ENCODE results near the gene CROCC2.

Gene CROCC2

DNA sequence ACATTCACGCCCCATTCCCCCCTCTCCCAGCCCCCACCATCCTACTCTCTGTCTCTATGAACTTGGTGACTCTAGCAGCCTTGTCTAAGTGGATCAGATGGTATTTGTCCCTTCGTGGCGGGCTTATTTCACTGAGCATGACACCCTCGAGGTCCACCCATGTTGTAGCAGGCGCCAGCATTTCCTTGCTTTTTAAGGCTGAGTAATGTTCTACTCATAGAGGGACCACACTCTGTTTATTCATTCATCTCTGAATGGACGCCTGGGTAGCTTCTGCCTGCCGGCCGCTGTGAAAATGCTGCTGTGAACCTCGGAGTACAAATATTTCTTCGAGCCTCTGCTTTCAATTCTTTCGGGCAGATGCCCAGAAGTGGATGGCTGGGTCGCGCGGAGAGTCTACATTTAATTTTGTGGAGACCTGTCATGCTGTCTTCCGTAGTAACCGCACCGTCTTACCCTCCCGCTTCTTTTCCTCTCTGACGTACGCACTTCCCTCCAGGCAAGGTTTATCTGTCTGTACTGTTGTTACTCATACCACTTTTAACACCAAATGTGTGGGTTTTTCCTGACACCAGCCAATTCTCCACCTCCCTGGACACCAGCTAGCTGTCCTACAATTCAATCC, 5.6 kb downstream of the CROCC2 start:
- DNase-seq: no peak

DNA sequence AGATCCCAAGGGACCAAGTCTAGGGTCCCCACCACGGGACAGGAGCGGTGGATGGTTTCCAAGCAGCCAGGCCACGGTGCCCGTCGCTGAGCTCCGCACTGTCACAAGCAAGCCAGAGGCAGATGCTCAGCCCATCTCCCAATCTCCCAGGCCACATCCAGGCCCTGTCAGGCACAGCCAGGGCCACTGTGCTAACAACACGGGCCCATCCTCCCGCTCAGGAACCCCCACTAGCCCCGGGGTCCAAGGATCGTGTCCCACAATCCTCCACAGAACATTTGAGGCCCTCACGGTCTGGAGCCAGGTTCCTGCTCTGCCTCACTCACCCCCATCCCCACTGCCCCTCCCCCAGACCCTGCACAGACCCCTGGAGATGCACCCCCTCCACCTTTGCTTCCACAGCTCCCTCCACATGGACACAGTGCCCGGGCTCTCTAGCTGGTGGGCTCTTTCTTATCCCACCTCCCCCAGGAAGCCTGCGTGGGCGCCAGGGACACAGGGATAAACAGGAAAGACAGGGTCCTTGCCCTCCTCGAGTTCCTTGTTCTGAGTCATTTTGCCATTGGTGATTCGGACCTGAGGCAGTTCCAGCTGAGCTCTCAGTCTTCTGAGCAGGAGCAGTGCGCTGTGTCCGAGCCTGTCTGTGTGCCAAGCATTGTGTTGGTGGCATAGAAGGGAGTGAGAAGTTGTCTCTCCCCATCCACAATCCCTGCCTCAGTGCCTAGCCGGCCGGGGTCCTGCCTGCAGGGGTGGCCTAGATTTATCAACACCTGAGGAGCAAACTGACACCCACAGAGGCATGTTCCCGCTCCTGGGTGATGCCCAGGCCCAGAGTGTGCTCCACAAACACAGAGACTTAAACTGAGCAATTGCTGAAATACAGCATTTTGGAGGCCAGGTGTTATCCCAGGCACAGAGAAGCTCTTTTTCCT, 7.0 kb downstream of the CROCC2 start:
- DNase-seq: no peak

DNA sequence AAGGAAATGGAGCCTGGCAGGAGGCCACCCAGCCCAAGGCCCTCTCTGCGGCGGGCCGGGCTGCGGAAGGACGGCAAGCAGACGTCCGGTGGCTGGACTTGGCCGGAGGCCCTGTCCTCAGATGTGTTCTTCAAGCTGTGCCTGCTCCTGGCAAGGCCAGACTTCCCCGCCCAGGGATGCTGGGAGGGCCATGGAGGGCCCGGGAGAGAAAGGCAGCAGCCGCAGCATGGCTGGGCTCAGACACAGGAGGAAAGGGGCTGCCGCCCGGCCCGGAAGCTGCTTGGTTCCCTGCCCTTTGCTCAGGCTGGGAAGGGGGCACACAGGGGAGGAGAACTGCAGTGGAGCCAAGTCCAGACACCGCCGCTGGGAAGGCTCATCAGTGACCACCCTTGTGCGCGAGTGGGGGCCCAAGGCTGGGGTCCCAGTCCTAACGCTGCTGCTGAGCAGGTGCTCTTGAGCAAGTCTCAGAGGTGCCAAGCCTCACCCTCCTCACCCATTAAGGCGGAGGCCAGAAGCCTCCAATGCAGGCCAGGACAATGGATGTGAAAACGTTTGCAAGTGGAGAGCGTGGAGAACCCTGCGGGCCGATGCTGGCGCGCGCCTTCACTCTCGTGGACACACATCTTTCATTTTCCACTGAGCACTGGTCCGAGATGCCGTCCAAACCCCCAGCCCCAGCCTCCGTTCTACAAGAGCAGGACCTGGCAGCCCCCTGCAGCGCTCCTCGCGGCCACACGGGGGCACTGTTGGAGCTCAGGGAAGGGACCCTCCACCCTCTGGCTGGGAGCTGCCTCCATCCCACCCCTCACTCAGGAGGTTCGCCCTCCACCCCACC, 7.9 kb downstream of the CROCC2 start:
- DNase-seq: no peak

DNA sequence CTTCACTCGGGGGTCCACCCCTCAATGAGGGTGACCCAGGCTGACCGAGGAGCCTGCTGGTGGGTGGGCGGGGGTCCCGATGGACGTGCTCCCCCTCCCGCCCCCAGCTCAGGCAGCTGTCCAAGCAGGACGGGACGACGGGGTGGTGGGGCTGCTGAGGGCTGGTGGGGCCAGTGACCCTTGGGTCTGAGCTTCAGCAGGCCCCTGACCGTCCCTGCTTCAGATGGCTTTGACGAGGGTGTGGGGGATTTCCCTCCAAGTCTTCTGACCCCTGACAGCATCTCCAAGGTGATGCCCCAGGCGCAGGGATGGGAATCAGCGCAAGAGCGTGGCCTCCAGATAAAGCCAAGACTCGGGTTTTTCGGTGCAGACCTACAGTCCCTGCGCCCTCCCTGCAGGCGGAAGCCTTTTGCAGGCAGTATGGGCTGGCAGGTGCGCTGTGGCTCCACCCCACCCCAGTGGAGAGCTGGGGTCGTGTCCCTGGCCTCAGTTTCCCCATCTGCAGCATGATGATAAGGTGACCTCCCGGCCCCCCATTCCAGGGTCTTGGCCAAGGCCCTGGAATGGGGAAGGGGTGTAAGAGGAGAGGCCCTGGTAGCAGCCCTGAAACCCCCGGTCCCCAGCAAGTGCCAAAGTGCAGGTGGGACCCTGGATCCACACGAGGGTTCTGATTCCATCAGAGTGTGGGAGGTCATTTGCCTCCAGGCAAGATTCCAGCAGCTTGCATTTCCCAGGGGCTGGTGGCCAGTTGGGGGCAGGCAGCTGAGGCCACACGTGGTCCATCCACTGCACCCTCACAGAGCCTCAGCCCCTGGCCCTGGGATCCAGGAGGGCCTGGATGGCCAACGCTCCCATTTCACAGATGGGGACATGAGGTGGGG, 8.7 kb downstream of the CROCC2 start:
- DNase-seq: no peak

DNA sequence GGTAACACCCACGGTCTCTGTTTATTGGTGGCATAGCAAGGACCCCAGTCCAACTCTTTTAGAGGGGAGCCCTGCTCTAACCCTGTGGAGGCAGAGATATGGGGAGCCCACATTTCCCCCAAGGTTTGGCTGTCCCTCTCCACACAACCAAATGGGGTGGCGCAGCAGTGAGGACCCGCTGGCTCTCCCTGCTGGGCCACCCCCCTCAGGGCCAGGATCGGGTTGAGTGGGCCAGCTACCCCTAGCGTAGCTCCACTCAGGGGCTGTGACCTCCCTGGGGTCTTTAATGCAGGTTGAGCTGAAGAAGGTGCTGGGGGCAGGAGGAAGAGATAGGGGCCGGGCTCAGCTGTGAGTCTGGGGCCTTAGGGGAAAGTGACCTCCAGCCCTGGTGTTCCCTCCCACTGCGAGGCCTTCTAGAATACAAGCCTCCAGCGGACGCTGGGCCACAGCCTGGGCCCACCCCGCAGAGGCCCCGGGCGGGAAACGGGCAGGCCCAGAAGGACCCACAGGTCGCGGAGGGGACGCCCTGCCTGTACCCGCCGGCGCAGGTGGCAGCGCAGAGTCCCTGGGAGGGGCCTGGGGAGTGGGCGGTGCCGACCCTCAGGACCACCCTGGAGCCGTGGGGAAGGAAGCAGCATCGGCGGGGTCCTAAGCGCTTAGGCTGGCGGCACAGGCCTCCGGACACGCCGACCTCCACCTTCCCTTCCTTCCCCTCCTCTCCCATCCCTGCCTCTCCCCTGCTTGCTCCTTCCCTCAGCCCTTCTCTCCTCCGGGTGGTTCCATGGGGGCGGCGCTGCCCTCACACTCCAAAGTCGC, 9.6 kb downstream of the CROCC2 start:
- DNase-seq: no peak

DNA sequence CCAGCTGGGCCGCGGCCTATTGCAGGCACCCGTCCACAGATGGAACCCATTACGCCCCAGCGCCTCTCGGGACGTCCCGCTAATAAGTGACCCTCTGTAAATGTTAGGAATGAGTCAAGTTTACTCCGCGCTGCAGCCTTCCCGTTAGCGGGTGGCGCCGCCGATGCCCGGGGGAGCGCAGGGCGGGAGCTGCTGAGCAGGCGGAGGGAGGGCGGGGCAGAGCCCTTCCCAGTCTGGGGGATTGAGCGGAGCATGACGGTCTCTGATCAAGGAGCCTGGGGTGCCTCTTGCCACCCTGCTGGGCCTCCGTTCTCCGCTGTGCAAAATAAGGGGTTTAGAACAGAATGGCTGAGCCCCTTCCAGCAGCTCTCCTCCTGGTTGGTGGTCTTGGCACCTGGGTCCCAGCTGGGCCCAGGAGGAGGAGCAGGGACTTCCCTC, 10.5 kb downstream of the CROCC2 start:
- DNase-seq: no peak

DNA sequence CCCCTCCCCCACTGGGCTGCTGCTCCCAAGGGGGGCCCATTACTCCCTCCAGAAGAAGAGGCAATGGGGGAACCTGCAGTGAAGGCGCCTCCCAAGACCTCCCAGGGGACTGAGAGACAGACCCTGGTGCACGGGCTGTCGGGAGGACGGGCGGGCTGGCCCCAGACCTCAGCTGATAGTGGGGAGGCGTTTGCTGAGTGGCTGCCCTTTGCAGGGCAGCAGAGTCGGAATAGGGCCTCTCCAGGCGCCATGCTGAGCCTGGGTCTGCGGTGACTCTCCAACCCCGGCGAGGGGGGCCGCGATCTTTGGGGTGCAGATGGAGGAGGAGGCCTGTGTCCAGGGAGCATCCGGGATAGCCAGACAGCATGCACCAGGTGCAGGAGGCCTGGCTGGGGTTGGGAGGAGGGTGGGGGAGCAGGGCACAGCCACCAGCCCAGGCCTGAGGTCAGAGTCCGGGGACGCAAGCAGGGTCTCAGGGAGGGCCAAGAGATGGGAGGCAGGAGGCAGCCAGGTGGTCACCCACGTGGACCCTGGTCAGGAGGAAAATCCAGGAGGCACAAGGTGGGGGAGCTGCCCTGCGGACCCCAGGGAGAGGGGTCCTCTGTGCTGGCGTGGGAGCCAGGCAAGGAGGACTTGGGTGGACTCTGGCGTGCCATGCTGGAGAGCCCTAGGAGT, 11.0 kb downstream of the CROCC2 start:
- DNase-seq: no peak

DNA sequence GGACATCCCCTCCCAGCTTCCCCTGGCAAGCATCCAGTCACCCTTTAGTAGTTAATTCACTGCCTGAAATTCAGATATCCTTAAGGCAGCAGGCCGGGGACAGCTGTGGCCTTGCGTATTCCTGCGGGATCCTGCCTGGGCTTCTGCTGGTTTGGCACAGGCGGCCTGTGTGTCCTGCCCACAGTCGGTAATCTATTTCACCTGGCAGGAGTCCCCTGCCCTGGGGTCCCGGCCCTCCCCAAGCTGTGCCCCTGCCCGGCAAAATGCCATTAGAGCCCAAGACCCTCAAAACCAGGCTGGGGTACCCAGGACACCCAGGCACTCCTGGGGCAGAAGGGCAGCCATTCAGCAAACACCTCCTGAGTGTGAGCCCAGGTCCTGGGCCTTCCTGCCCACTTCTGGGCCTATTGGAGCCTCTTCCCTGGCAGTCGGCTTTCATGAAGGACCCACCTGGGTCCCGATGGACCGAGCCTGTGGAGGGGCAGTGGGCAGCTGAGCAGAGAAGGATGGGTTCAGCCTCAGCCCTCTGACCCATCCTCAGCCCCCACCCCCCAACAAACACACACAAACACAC, 11.6 kb downstream of the CROCC2 start:
- peak; percentile 1 for DNase-seq

DNA sequence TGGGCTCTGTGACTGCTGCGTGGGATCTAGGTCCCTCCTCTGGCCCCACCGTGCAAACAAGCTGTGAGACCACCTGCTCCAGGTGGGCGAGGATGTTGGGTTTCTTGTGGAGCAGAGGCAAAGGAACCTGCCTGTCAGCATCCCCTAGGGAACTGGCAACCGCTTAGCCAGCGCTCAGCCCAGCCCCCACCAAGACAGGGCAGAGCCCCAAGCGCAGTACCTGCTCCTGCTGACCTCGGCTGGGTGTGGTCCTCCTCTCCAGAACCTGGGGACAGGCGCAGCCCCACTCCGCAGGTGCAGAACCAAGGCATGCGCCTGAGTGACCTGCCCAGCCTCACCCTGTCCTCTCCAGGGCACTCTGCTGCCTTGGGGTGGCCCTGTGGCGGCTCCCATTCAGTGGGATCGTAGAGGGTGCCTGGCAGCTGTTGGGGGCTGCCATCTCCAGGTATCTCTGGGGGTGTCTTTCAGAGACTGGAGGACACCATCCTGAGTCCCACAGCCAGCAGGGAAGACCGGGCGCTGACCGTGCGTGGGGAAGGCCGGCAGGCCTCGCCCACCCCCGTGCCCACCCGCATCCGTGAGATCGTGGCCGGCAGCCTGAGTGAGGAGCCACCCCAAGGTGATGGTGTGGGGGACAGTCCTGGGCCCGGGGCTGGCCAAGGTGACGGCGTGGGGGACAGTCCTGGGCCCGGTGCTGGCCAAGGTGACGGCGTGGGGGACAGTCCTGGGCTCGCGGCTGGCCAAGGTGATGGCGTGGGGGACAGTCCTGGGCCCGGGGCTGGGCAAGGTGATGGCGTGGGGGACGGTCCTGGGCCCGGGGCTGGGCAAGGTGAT, 12.3 kb downstream of the CROCC2 start:
- peak; percentile 30 for DNase-seq

DNA sequence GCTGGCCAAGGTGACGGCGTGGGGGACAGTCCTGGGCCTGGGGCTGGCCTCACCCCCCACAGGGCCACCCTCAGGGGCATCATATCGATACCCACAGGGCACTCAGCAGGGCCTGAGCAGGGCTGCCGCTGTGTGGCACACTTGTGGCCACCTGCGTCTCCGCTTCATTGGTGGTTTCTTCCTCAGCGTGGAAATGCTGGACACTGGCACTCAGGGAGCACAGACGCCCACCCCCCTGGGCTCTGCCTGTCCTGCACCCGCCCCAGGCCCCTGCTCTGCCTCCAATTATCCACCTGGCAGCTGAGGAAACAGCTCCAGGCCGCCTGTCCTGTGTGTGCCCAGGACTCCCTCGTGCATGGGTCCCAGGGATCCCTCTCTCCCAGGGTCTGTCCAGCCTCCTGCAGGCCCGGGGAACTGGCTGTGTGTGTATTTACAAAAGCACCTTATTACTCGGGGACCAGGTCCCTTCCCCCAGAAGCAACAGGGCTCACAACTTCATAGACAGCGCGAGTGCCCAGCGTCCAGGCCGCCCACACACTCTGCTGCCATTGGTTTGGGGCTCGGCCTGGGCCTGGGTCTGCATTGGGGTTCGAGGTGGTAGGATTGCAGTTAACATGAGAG, 13.1 kb downstream of the CROCC2 start:
- DNase-seq: peak; percentile 2

DNA sequence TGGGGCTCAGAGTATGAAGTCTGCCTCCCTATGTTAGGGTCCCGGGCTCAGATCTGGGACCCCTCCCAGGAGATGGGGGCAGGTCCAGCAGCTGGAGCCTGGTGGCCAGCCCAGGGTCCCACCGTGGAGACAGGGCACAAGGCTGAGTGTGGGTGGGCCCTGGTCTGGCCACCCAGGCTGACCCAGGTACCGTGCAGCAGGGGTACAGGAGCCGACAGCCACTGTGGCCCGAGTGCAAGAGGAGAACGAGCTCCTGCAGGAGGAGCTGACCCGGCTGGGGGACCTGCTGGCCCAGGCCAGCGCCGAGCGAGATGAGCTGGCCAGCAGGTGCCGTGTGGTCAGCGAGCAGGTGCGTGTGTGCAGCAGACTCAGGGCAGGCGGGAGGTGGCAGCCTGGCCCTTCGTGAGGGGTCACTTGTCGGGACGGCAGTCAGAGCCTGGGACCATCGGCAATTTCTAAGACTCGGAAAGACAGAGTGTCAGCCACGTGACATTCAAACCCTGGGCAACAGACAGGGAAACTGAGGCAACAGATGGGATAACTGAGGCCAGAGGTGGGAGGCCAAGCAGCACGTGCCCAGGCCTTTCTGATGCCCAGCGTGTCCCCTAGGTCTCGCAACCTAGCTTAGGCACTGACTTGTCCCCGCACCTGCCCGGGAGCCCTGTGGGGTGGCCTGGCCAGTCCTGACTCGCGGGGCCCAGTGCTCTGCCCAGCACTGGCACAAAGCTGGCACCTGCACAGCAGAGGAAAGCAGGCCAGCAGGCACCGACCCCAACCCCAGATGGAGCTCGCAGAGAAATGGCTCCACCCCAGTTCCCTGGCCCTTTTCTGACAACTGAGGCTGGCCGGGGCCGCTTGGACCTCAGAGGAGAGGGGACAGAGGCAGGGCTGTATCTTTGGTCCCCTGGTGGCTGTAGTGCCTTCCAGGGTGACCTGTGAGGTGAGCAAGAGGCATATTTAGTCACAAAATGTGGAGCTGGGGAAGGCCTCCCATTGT, 13.9 kb downstream of the CROCC2 start:
- peak; percentile 0 for DNase-seq

DNA sequence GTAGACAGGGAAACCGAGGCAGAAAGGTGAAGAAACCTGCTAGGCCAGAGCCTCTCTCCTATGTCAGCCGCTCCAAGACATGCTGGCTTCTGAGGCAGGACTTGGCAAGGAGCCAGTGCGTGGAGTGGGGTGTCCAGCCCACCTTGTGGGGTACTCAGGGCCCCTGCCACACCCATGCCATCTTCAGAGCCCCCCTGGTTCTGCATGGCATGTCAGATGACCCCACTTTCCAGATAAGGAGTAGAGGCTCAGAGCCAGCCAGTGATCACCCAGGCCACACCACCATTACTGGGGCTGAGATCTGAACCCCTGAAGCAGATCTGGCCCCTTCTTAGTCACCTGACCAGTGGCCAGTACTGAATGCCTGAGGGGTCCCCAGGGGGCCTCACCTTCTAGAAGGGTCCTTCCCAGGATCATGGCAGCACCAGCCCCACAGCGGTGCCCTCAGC, 14.7 kb downstream of the CROCC2 start:
- DNase-seq: no peak

DNA sequence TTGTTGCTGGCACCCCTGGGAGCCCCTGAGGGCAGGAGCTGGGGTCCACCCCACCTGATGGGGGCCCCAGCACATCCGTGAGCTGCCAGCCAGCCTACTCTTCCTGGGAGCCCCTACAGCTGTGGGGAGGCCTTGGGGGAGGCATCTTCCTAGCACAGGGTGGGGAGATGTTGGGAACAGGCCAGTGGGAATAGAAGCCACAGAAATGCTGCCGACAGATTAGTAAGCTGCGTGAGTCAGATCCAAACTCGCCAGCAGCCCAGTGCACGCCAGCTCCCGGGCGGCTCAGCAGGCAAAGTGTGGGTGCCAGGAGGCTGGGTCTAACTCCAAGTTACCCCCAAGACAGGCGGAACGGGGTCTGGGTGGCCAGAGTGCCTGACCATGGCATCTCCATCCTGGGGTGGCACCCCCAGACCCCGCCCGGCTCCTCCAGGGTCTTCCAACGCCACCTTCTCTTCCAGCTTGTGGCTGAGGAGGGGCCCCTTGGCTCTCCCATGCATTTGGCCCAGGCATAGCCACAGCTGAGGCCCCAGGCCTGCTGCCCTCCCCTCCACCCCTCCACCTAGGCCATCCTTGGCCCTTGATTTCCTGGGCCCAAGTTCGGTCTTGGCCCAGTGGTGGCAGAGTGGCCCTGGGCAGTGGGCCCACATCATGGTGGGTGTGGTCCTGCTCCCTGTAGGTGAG, 15.3 kb downstream of the CROCC2 start:
- peak; percentile 1 for DNase-seq

DNA sequence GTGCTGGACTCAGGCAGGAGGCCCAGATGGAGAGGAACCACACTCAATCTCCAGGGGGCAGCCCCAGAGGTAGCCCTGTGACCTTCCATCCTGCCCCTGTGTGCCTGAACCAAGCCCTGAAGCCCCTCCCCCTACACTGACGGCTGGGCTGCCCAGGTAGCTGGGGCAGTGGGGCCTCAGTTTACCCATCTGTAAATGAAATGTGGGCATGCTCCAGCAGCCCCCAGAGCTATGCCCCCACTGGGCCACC, 15.8 kb downstream of the CROCC2 start:
- DNase-seq: peak; percentile 1

DNA sequence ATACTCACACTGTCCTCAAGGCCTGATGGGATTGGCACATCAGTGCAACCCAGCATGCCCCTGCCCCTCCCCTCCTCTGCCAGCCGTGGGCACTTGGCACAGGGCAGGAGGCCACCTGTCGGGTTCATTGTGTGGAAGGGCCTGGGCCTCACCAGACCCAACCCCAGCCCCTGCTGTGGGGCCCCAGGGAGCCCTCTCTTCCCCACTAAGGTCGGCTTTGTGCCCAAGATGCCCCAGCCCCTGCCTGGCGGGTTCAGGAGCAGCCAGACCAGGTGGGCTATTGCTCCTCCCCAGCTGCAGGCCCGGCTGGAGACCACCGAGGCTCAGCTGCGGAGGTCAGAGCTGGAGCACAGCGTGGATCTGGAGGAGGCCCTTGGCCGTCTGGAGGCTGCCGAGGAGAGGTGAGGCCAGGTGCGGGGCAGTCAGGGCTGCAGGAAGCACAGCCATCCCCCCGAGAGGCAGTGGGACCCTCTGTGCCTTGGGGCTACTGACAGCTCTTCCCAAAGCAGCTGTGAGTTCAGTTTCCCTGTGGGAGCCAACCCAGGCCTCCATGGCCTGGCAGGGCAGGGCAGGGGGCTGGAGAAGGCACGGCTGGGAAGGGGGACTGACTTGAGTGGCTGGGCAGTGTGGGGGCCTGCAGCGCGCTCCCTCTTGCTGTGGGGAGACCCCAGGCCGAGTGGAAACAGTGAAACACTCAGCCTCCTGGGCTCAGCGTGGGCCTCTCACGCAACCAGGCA, 16.3 kb downstream of the CROCC2 start:
- peak; percentile 5 for DNase-seq

DNA sequence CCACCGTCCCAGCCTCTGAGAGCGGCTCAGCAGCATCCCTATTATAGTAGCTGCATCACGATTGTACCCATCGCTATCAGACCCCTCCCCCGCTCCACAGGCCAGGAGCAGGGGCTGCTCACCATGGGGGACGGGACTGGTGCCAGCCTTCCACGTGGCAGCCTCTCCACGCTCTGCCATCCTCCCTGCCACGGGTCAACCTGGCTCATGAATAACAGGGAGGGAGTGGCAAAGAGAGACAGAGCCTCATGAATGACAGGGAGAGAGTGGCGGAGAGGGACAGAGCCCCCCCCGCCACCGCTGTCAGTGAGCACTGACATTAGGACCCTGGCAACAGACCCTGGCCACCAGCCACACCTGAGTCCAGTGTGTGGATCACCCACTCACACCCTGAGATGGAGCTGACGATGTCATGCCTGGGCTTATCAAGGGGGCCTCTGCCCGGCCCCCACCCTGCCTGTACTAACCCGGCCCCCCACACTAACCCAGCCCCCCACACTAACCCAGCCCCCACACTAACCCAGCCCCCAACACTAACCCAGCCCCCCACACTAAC, 16.9 kb downstream of the CROCC2 start:
- DNase-seq: peak; percentile 2
